ENCODE results near the gene SIGLEC14. TPM values are rescaled to one million over a fixed set of nuclear protein-coding genes. Genes with fewer than 3 reads are reported as not detected.

The SIGLEC14 gene
- total RNA-seq, 1 donor from 2014 or later, result not detected

DNA sequence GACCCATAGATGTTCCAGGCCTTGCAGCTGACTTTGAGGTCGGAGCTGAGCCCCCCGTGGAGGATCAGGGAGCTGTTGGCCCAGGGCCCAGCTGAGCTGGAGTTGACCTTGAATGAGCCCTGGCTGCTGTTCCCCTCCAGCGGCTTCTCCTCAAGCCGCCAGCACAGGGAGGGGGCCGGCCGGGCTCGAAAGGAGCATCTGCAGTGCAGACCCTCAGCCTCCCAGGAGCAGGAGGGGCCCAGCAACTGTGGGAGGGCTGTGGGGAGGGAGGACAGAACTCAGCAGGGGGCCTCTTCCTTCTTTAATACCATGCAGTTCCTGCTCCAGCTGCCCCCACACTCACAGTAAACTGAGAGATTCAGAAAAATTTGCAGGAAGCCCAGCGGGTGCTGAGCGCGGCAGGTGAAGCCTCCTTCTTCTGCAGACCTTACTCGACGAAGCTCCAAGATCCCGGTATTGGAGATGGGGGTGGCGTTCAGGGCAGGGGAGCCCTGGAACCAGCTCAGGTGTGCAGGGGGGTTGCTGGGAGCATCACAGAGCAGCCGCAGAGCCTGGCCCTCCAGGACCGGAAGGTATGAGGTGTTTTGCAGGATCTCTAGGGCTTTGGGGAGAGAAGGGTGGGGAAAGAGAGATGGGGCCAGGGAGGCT, 19.0 kb downstream of the SIGLEC14 start:
- no peak overlapping the region for H3K27ac Mint-ChIP-seq (ENCODE audit: unreplicated experiment)
- peaks cover 4% of the 10 kb centered on the region for H3K27me3 Mint-ChIP-seq (ENCODE audit: low read depth, unreplicated experiment)
- peaks cover 18% of the 10 kb centered on the region for H3K9me3 Mint-ChIP-seq (ENCODE audit: unreplicated experiment)
- no peaks in the 10 kb centered on the region for H3K27me3 ChIP-seq (ENCODE audit: insufficient read depth, low read length)
- no peaks in the 10 kb centered on the region for H3K36me3 ChIP-seq (ENCODE audit: insufficient read depth, low read length)
- H3K4me2 ChIP-seq (ENCODE audit: low read length), result no peak overlapping the region
- no peak overlapping the region for H3K4me3 ChIP-seq (ENCODE audit: insufficient read depth, low read depth, low read length)
- H3K79me2 ChIP-seq (ENCODE audit: insufficient read depth, low read length), result no peaks in the 10 kb centered on the region
- H4K20me1 ChIP-seq (ENCODE audit: insufficient read depth, low read length), result no peaks in the 10 kb centered on the region
- no peaks in the 10 kb centered on the region for H3K4me1 Mint-ChIP-seq (ENCODE audit: low read depth, unreplicated experiment)
- H3K9me3 ChIP-seq (ENCODE audit: insufficient read depth, low read depth, low read length), result peaks cover 6% of the 10 kb centered on the region
- TF ChIP-seq CTCF (IDR thresholded peaks at IDR 0.05; ENCODE audit: insufficient read depth, low read depth, low read length), result no peak
- FAIRE-seq (no peak), DNase-seq (ENCODE audit: low read depth) (no peak)
- no peak overlapping the region for H3K4me3 Mint-ChIP-seq (ENCODE audit: unreplicated experiment)
- no peak overlapping the region for H3K27ac ChIP-seq (ENCODE audit: low read depth, low read length)
- no peak overlapping the region for H3K9ac ChIP-seq (ENCODE audit: low read length)
- no peaks in the 10 kb centered on the region for H3K4me1 ChIP-seq (ENCODE audit: insufficient read depth, low read length)
- no peak overlapping the region for H2AFZ ChIP-seq (ENCODE audit: low read depth, low read length)
- H3K36me3 Mint-ChIP-seq (ENCODE audit: low read depth, unreplicated experiment), result no peaks in the 10 kb centered on the region

GRCh38 chr19:51626675-51627074, 19.9 kb downstream of the SIGLEC14 start:
- no peak for DNase-seq (ENCODE audit: low read depth)
- Histone ChIP-seq H4K20me1 (ENCODE audit: insufficient read depth, low read length) (no peaks in the 10 kb centered on the region), H3K9me3 (ENCODE audit: insufficient read depth, low read depth, low read length) (peaks cover 6% of the 10 kb centered on the region), H3K9ac (ENCODE audit: low read length) (no peak overlapping the region), H3K4me3 (ENCODE audit: insufficient read depth, low read depth, low read length) (no peak overlapping the region), H3K36me3 (ENCODE audit: insufficient read depth, low read length) (no peaks in the 10 kb centered on the region), H3K4me2 (ENCODE audit: low read length) (no peak overlapping the region), H3K27me3 (ENCODE audit: insufficient read depth, low read length) (no peaks in the 10 kb centered on the region), H2AFZ (ENCODE audit: low read depth, low read length) (no peak overlapping the region), H3K79me2 (ENCODE audit: insufficient read depth, low read length) (no peaks in the 10 kb centered on the region), H3K27ac (ENCODE audit: low read depth, low read length) (no peak overlapping the region), H3K4me1 (ENCODE audit: insufficient read depth, low read length) (no peaks in the 10 kb centered on the region)
- Mint-ChIP-seq H3K4me3 (ENCODE audit: unreplicated experiment) (no peak overlapping the region), H3K27ac (ENCODE audit: unreplicated experiment) (no peak overlapping the region), H3K9me3 (ENCODE audit: unreplicated experiment) (peaks cover 20% of the 10 kb centered on the region), H3K4me1 (ENCODE audit: low read depth, unreplicated experiment) (no peaks in the 10 kb centered on the region), H3K27me3 (ENCODE audit: low read depth, unreplicated experiment) (peaks cover 4% of the 10 kb centered on the region), H3K36me3 (ENCODE audit: low read depth, unreplicated experiment) (no peaks in the 10 kb centered on the region)
- no peak for TF ChIP-seq CTCF (IDR thresholded peaks at IDR 0.05; ENCODE audit: insufficient read depth, low read depth, low read length)
- TF ChIP-seq EZH2 (IDR thresholded peaks at IDR 0.05; ENCODE audit: insufficient read depth, low read length), result no peak
- FAIRE-seq, result no peak

GRCh38 chr19:51621178-51621577, 25.4 kb downstream of the SIGLEC14 start:
- no peak for TF ChIP-seq CTCF (IDR thresholded peaks at IDR 0.05; ENCODE audit: insufficient read depth, low read depth, low read length)
- no peak for TF ChIP-seq EZH2 (IDR thresholded peaks at IDR 0.05; ENCODE audit: insufficient read depth, low read length)

More at GRCh38 chr19:51621178-51621577, 25.4 kb downstream of the SIGLEC14 start:
- Histone ChIP-seq H3K9me3 (ENCODE audit: insufficient read depth, low read depth, low read length) (no peaks in the 10 kb centered on the region), H3K27ac (ENCODE audit: low read depth, low read length) (no peak overlapping the region), H3K36me3 (ENCODE audit: insufficient read depth, low read length) (no peaks in the 10 kb centered on the region), H3K9ac (ENCODE audit: low read length) (no peak overlapping the region), H4K20me1 (ENCODE audit: insufficient read depth, low read length) (no peaks in the 10 kb centered on the region), H3K4me3 (ENCODE audit: insufficient read depth, low read depth, low read length) (no peak overlapping the region), H3K4me2 (ENCODE audit: low read length) (no peak overlapping the region), H2AFZ (ENCODE audit: low read depth, low read length) (no peak overlapping the region), H3K4me1 (ENCODE audit: insufficient read depth, low read length) (no peaks in the 10 kb centered on the region), H3K27me3 (ENCODE audit: insufficient read depth, low read length) (no peaks in the 10 kb centered on the region), H3K79me2 (ENCODE audit: insufficient read depth, low read length) (no peaks in the 10 kb centered on the region)
- Mint-ChIP-seq H3K27me3 (ENCODE audit: low read depth, unreplicated experiment) (no peaks in the 10 kb centered on the region), H3K9me3 (ENCODE audit: unreplicated experiment) (peaks cover 6% of the 10 kb centered on the region), H3K36me3 (ENCODE audit: low read depth, unreplicated experiment) (no peaks in the 10 kb centered on the region), H3K27ac (ENCODE audit: unreplicated experiment) (no peak overlapping the region), H3K4me3 (ENCODE audit: unreplicated experiment) (no peak overlapping the region), H3K4me1 (ENCODE audit: low read depth, unreplicated experiment) (no peaks in the 10 kb centered on the region)
- DNase-seq (ENCODE audit: low read depth) (no peak), FAIRE-seq (no peak)

Measured in astrocyte (in vitro differentiated cells and primary cell).